ENCODE data around the gene DNAH10. TPM values are rescaled to one million over a fixed set of nuclear protein-coding genes. Genes with fewer than 3 reads are reported as not detected.

The DNAH10 gene
- total RNA-seq, 4 donors from 2014 or later: 0.14 to 0.20 TPM; not detected in 2

DNA sequence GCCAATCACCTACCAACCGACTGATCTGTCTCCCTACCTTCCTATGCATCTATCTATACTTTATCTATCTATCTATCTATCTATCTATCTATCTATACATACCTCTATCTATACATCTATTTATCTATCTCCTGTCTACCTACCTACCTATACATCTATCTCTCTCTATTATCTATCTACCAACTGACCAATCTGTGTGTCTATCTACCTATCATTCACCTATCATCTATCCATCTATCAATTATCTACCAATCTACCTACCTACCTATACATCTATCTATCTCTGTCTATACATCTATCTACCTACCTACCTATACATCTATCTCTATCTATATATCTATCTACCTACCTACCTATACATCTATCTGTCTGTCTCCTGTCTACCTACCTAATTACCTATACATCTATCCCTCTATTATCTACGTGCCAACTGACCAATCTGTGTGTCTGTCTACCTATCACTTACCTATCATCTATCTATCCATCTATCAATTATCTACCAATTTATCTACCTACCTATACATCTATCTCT lies 3.5 kb downstream of the DNAH10 start:
- Histone ChIP-seq H3K4me1 (peaks cover 6 to 19% (median 14%) of the 10 kb centered on the region in 4 donors), H3K27me3 (peaks cover 23% of the 10 kb centered on the region), H3K36me3 (no peaks in the 10 kb centered on the region), H3K9me3 (no peaks in the 10 kb centered on the region), H3K4me3 (no peak overlapping the region), H3K27ac (no peak overlapping the region)
- in situ Hi-C loops (cut with MboI; ENCODE audit: low pct_ligation_motif_present in 1 of 4, low pct_unique_long_range_greater_than_20kb in 1 of 4, low sequenced_read_pairs in 3 of 4) (no loop called here), intact Hi-C loops (cut with DNase I; ENCODE audit: low total_unique reads) (no loop called here)
- DNase-seq: no peak
- 80 to 83% methylated on average over 2 of the region's 2 CpGs for WGBS, 2 donors (ENCODE audit: low coverage in 1 of 2)
- TF ChIP-seq EP300 (IDR thresholded peaks at IDR 0.05; ENCODE audit: low read depth) (no peak), POLR2A (IDR thresholded peaks at IDR 0.05) (no peak), POLR2AphosphoS5 (IDR thresholded peaks at IDR 0.05) (no peak)
- TF ChIP-seq, protein P1, sequence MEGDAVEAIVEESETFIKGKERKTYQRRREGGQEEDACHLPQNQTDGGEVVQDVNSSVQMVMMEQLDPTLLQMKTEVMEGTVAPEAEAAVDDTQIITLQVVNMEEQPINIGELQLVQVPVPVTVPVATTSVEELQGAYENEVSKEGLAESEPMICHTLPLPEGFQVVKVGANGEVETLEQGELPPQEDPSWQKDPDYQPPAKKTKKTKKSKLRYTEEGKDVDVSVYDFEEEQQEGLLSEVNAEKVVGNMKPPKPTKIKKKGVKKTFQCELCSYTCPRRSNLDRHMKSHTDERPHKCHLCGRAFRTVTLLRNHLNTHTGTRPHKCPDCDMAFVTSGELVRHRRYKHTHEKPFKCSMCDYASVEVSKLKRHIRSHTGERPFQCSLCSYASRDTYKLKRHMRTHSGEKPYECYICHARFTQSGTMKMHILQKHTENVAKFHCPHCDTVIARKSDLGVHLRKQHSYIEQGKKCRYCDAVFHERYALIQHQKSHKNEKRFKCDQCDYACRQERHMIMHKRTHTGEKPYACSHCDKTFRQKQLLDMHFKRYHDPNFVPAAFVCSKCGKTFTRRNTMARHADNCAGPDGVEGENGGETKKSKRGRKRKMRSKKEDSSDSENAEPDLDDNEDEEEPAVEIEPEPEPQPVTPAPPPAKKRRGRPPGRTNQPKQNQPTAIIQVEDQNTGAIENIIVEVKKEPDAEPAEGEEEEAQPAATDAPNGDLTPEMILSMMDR (IDR thresholded peaks at IDR 0.05): no peak

GRCh38 chr12:123767613-123768012 lies 5.5 kb downstream of the DNAH10 start:
- WGBS, 2 donors (ENCODE audit: low coverage in 1 of 2): 76 to 78% methylated on average over 8 to 9 of the region's 9 CpGs
- DNase-seq: no peak
- in situ Hi-C loops (cut with MboI; ENCODE audit: low pct_ligation_motif_present in 1 of 4, low pct_unique_long_range_greater_than_20kb in 1 of 4, low sequenced_read_pairs in 3 of 4): no loop called here

GRCh38 chr12:123771261-123771660 lies 9.2 kb downstream of the DNAH10 start:
- intact Hi-C loops (cut with DNase I; ENCODE audit: low total_unique reads): no loop called here
- in situ Hi-C loops (cut with MboI; ENCODE audit: low pct_ligation_motif_present in 1 of 4, low pct_unique_long_range_greater_than_20kb in 1 of 4, low sequenced_read_pairs in 3 of 4): no loop called here

More at GRCh38 chr12:123767613-123768012, 5.5 kb downstream of the DNAH10 start:
- Histone ChIP-seq H3K27me3 (peaks cover 6% of the 10 kb centered on the region), H3K27ac (no peak overlapping the region), H3K36me3 (no peaks in the 10 kb centered on the region), H3K4me1 (peaks cover 2 to 7% (median 5%) of the 10 kb centered on the region in 4 donors), H3K4me3 (no peak overlapping the region), H3K9me3 (no peaks in the 10 kb centered on the region)
- intact Hi-C loops (cut with DNase I; ENCODE audit: low total_unique reads): no loop called here
- TF ChIP-seq EP300 (IDR thresholded peaks at IDR 0.05; ENCODE audit: low read depth): no peak
- TF ChIP-seq, protein P1 (IDR thresholded peaks at IDR 0.05): no peak
- TF ChIP-seq POLR2AphosphoS5 (IDR thresholded peaks at IDR 0.05): no peak
- TF ChIP-seq POLR2A (IDR thresholded peaks at IDR 0.05): no peak

DNA sequence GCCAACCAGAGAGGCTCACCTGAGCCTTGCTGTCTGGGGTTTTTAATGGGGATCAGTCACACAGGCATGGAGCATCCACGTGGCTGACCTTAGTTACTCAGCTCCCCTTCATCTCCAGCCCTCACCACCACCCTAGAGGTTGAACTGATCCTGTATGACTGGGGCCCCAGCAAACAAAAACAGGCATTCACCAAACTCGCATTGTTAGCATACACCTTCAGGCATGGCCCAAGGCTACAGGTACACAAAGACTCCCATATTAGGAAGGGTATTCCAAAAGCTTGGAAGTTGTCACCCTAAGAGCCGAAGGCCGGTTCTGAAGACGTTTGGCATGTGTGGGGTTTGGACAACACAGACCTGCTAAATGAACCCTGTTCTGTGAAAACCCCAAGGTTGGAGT lies 10.0 kb downstream of the DNAH10 start:
- Histone ChIP-seq H3K27me3 (no peaks in the 10 kb centered on the region), H3K36me3 (no peaks in the 10 kb centered on the region), H3K4me1 (no peaks in the 10 kb centered on the region), H3K9me3 (no peaks in the 10 kb centered on the region), H3K4me3 (no peak overlapping the region), H3K27ac (no peak overlapping the region)
- intact Hi-C loops (cut with DNase I; ENCODE audit: low total_unique reads) (no loop called here), in situ Hi-C loops (cut with MboI; ENCODE audit: low pct_ligation_motif_present in 1 of 4, low pct_unique_long_range_greater_than_20kb in 1 of 4, low sequenced_read_pairs in 3 of 4) (no loop called here)
- no peak for DNase-seq
- 82 to 89% methylated on average over 3 to 5 of the region's 5 CpGs for whole genome bisulfite sequencing, 2 donors (ENCODE audit: low coverage in 1 of 2)
- TF ChIP-seq EP300 (IDR thresholded peaks at IDR 0.05; ENCODE audit: low read depth) (no peak), POLR2AphosphoS5 (IDR thresholded peaks at IDR 0.05) (no peak), POLR2A (IDR thresholded peaks at IDR 0.05) (no peak)
- TF ChIP-seq, protein P1 (IDR thresholded peaks at IDR 0.05): no peak

More at GRCh38 chr12:123771261-123771660, 9.2 kb downstream of the DNAH10 start:
- Histone ChIP-seq H3K27me3 (no peaks in the 10 kb centered on the region), H3K27ac (no peak overlapping the region), H3K9me3 (no peaks in the 10 kb centered on the region), H3K4me1 (no peaks in the 10 kb centered on the region), H3K36me3 (no peaks in the 10 kb centered on the region), H3K4me3 (no peak overlapping the region)
- DNase-seq: no peak
- no peak for TF ChIP-seq EP300 (IDR thresholded peaks at IDR 0.05; ENCODE audit: low read depth)
- TF ChIP-seq POLR2AphosphoS5 (IDR thresholded peaks at IDR 0.05): no peak
- TF ChIP-seq, protein P1 (IDR thresholded peaks at IDR 0.05): no peak
- TF ChIP-seq POLR2A (IDR thresholded peaks at IDR 0.05): no peak
- 81 to 90% methylated on average over 7 of the region's 7 CpGs for WGBS, 2 donors (ENCODE audit: low coverage in 1 of 2)
